ENCODE measurements around the gene ATF7.

The ATF7 gene

DNA sequence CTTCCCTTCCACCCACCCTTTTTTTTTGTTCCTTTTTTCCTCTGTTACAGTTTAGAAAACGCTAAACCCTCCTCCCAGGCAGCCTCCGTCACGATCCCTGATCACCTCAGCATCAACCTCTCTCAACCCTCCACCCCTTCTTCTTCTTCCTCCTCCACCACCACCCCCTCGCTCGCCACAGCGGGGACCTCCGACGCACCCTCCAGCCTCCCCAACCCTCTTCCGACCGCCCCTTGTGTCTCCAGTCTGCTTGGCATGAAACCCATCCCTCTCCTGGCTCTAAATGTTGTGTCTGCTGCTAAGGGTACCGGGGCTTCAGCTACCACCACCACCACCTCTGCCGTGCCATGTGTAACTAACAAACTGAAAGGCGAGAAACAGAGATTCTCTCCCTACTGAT is 151.4 kb downstream of the ATF7 start:
- Histone ChIP-seq H4K20me1 (ENCODE audit: insufficient read depth, low read length) (no peaks in the 10 kb centered on the region), H3K4me2 (ENCODE audit: low read length) (no peak overlapping the region), H3K79me2 (ENCODE audit: insufficient read depth, low read length) (0 out of 2 replicates have a peak, but pooled peaks cover 2% of the 10 kb centered on the region), H3K9ac (ENCODE audit: low read length) (no peak overlapping the region), H3K27me3 (ENCODE audit: insufficient read depth, low read length) (no peaks in the 10 kb centered on the region), H3K4me3 (ENCODE audit: low read depth, low read length, poor library complexity, severe bottlenecking) (no peak overlapping the region), H2AFZ (ENCODE audit: low read length) (no peak overlapping the region), H3K9me2 (ENCODE audit: low read depth, low read length) (no peaks in the 10 kb centered on the region), H3K4me1 (ENCODE audit: insufficient read depth, low read length, severe bottlenecking) (no peaks in the 10 kb centered on the region), H3K36me3 (ENCODE audit: insufficient read depth, low read length) (peaks cover 98% of the 10 kb centered on the region), H3K27ac (ENCODE audit: low read depth, low read length, poor library complexity, severe bottlenecking) (no peak overlapping the region), H3K9me3 (ENCODE audit: low read length) (no peaks in the 10 kb centered on the region), H3F3A (ENCODE audit: insufficient read depth, low read length) (0 out of 2 replicates have a peak, but pooled peaks cover 4% of the 10 kb centered on the region)
- TF ChIP-seq, protein P1, sequence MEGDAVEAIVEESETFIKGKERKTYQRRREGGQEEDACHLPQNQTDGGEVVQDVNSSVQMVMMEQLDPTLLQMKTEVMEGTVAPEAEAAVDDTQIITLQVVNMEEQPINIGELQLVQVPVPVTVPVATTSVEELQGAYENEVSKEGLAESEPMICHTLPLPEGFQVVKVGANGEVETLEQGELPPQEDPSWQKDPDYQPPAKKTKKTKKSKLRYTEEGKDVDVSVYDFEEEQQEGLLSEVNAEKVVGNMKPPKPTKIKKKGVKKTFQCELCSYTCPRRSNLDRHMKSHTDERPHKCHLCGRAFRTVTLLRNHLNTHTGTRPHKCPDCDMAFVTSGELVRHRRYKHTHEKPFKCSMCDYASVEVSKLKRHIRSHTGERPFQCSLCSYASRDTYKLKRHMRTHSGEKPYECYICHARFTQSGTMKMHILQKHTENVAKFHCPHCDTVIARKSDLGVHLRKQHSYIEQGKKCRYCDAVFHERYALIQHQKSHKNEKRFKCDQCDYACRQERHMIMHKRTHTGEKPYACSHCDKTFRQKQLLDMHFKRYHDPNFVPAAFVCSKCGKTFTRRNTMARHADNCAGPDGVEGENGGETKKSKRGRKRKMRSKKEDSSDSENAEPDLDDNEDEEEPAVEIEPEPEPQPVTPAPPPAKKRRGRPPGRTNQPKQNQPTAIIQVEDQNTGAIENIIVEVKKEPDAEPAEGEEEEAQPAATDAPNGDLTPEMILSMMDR (IDR thresholded peaks at IDR 0.05; ENCODE audit: low read length): no peak
- no peak for TF ChIP-seq EZH2 (IDR thresholded peaks at IDR 0.05; ENCODE audit: borderline replicate concordance, low read length)

DNA sequence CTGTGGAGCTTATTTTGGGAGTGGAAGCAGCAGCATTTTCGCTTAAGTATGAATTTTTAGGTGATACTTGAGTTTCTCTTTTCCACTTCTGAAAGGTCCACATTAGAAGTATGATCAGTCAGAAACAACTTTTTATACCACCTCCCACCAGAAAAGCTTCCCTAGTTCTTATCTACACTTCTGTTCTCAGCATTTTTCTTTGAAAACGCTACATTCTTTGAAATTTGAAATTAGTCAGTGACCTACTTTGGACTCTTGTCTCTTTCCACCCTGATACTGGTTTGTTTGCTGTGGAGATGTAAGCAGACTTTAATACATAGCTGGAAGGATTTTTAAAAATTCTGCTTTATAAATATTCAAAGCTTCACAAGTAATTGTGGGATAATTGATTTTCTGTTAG is 152.1 kb downstream of the ATF7 start:
- H3K9me2 ChIP-seq (ENCODE audit: low read depth, low read length): no peaks in the 10 kb centered on the region
- H3F3A ChIP-seq (ENCODE audit: insufficient read depth, low read length): 0 out of 2 replicates have a peak, but pooled peaks cover 4% of the 10 kb centered on the region
- H3K27me3 ChIP-seq (ENCODE audit: insufficient read depth, low read length): no peaks in the 10 kb centered on the region
- TF ChIP-seq, protein P1 (IDR thresholded peaks at IDR 0.05; ENCODE audit: low read length): no peak
- TF ChIP-seq EZH2 (IDR thresholded peaks at IDR 0.05; ENCODE audit: borderline replicate concordance, low read length): no peak
- H3K9me3 ChIP-seq (ENCODE audit: low read length): no peaks in the 10 kb centered on the region
- no peak overlapping the region for H3K27ac ChIP-seq (ENCODE audit: low read depth, low read length, poor library complexity, severe bottlenecking)
- no peaks in the 10 kb centered on the region for H3K4me1 ChIP-seq (ENCODE audit: insufficient read depth, low read length, severe bottlenecking)
- H4K20me1 ChIP-seq (ENCODE audit: insufficient read depth, low read length): no peaks in the 10 kb centered on the region
- H2AFZ ChIP-seq (ENCODE audit: low read length): no peak overlapping the region
- no peak overlapping the region for H3K4me2 ChIP-seq (ENCODE audit: low read length)
- H3K9ac ChIP-seq (ENCODE audit: low read length): no peak overlapping the region
- no peak overlapping the region for H3K4me3 ChIP-seq (ENCODE audit: low read depth, low read length, poor library complexity, severe bottlenecking)
- H3K79me2 ChIP-seq (ENCODE audit: insufficient read depth, low read length): 0 out of 2 replicates have a peak, but pooled peaks cover 2% of the 10 kb centered on the region
- peaks cover 98% of the 10 kb centered on the region for H3K36me3 ChIP-seq (ENCODE audit: insufficient read depth, low read length)

DNA sequence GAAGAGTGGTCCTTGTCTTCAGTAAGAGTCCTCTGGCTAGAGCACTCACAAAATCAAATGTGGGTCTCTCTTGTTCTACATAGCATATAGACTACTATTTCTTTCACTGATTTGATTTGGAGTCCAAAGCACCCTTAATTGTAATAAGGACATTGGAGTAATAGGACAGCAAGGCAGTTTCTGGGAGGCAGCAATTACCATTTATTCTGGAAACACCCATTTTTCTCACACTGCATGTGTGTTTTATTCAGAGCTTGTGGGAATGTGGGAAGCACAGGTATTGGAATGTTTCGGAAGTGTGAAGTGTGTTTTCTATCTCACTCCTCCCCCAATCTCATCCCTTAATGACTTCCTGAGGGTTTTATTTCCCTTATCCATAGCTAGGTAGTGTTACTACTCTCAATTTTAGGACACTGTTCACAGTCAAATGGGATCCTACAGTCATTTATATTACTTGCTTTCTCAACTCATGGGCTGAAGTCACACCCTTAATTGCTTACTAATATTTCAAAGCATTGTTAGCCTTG is 154.1 kb downstream of the ATF7 start:
- Histone ChIP-seq H3K4me1 (ENCODE audit: insufficient read depth, low read length, severe bottlenecking) (no peaks in the 10 kb centered on the region), H3K36me3 (ENCODE audit: insufficient read depth, low read length) (peaks cover 98% of the 10 kb centered on the region), H3K27me3 (ENCODE audit: insufficient read depth, low read length) (no peaks in the 10 kb centered on the region), H3K79me2 (ENCODE audit: insufficient read depth, low read length) (0 out of 2 replicates have a peak, but pooled peaks cover 2% of the 10 kb centered on the region), H3K27ac (ENCODE audit: low read depth, low read length, poor library complexity, severe bottlenecking) (no peak overlapping the region), H3K4me2 (ENCODE audit: low read length) (no peak overlapping the region), H3K9ac (ENCODE audit: low read length) (no peak overlapping the region), H3F3A (ENCODE audit: insufficient read depth, low read length) (0 out of 2 replicates have a peak, but pooled peaks cover 4% of the 10 kb centered on the region), H3K9me3 (ENCODE audit: low read length) (no peaks in the 10 kb centered on the region), H2AFZ (ENCODE audit: low read length) (no peak overlapping the region), H3K4me3 (ENCODE audit: low read depth, low read length, poor library complexity, severe bottlenecking) (no peak overlapping the region), H4K20me1 (ENCODE audit: insufficient read depth, low read length) (no peaks in the 10 kb centered on the region), H3K9me2 (ENCODE audit: low read depth, low read length) (no peaks in the 10 kb centered on the region)
- TF ChIP-seq EZH2 (IDR thresholded peaks at IDR 0.05; ENCODE audit: borderline replicate concordance, low read length): no peak
- TF ChIP-seq, protein P1 (IDR thresholded peaks at IDR 0.05; ENCODE audit: low read length): no peak
